ENCODE data around the gene CEP55.
A peak's percentile ranks its signal among the peaks of the same experiment; 100 is the strongest.

The CEP55 gene

DNA sequence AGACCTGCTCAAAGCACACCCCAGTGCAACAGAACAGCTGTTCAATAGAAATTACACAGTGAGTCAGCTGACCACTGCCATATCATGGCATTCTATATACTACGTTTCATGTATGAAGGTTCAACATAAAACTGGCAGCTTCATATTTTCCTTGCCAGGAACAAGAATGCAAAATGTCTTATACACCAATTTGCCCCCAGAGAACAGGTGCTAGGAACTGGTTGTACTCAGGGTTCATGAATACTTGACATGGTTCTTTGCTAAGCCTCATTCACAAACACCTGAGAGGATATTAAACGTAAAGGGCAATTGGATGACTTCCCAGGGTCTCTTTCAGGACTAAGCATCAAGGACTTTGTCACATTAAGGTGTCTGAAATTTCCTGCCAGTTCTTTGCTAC, 21.2 kb upstream of the CEP55 start:
- Histone ChIP-seq H3K4me3 (replicated peaks; ENCODE audit: insufficient read depth, low read length) (no peak overlapping the region), H3K27ac (replicated peaks) (no peak overlapping the region), H3K27me3 (ENCODE audit: insufficient read depth, poor library complexity, severe bottlenecking) (no peaks in the 10 kb centered on the region)
- DNase-seq (ENCODE audit: low read depth in 1 of 2, low spot score in 1 of 2): no peak
- TF ChIP-seq, protein P1, sequence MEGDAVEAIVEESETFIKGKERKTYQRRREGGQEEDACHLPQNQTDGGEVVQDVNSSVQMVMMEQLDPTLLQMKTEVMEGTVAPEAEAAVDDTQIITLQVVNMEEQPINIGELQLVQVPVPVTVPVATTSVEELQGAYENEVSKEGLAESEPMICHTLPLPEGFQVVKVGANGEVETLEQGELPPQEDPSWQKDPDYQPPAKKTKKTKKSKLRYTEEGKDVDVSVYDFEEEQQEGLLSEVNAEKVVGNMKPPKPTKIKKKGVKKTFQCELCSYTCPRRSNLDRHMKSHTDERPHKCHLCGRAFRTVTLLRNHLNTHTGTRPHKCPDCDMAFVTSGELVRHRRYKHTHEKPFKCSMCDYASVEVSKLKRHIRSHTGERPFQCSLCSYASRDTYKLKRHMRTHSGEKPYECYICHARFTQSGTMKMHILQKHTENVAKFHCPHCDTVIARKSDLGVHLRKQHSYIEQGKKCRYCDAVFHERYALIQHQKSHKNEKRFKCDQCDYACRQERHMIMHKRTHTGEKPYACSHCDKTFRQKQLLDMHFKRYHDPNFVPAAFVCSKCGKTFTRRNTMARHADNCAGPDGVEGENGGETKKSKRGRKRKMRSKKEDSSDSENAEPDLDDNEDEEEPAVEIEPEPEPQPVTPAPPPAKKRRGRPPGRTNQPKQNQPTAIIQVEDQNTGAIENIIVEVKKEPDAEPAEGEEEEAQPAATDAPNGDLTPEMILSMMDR (IDR thresholded peaks at IDR 0.05; ENCODE audit: insufficient read depth, low read length): no peak

DNA sequence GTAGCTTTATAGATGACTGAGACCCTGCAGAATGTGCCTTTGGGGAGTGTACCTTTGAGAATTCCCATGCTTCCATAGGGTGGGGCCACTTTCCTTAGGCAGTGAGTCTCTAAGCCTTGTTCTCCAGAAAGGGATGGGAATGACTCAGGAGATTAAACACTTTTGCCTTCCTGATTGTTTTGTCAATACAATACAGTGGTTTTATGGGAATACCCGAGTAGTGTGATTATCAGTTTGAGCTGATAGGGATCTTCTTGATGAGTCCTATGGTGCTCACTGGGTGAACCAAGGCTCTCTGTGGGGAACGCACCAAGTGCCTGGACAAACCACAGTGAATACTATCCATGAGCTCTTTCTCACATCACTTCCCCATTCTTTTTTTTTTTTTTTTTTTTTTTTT, 20.5 kb upstream of the CEP55 start:
- TF ChIP-seq, protein P2, sequence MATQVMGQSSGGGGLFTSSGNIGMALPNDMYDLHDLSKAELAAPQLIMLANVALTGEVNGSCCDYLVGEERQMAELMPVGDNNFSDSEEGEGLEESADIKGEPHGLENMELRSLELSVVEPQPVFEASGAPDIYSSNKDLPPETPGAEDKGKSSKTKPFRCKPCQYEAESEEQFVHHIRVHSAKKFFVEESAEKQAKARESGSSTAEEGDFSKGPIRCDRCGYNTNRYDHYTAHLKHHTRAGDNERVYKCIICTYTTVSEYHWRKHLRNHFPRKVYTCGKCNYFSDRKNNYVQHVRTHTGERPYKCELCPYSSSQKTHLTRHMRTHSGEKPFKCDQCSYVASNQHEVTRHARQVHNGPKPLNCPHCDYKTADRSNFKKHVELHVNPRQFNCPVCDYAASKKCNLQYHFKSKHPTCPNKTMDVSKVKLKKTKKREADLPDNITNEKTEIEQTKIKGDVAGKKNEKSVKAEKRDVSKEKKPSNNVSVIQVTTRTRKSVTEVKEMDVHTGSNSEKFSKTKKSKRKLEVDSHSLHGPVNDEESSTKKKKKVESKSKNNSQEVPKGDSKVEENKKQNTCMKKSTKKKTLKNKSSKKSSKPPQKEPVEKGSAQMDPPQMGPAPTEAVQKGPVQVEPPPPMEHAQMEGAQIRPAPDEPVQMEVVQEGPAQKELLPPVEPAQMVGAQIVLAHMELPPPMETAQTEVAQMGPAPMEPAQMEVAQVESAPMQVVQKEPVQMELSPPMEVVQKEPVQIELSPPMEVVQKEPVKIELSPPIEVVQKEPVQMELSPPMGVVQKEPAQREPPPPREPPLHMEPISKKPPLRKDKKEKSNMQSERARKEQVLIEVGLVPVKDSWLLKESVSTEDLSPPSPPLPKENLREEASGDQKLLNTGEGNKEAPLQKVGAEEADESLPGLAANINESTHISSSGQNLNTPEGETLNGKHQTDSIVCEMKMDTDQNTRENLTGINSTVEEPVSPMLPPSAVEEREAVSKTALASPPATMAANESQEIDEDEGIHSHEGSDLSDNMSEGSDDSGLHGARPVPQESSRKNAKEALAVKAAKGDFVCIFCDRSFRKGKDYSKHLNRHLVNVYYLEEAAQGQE (IDR thresholded peaks at IDR 0.05; ENCODE audit: insufficient replicate concordance, low read depth): no peak
- TF ChIP-seq SPI1 (IDR thresholded peaks at IDR 0.05; ENCODE audit: borderline replicate concordance, low read depth): peak; percentile 71

DNA sequence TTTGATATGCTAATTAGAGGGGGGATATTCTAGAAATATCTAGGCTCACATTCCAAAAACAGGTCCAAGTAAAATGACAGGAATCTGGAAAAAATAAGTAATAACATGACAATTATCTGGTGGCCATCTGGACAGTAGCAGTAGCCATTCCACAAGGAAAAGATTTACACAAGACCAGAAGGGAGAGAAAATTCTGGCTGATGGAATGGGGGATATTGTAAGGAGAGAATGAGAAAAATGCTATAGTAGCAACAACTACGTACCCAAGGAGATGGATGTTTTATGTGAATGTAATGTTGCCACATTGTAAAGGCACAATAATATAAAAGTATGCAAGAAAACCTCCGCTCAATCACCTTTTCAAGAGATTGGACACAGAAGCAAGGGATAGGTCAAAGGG, 19.7 kb upstream of the CEP55 start:
- DNase-seq (ENCODE audit: low read depth in 1 of 2, low spot score in 1 of 2): no peak
- Histone ChIP-seq H3K27ac (replicated peaks) (no peak overlapping the region), H3K27me3 (ENCODE audit: insufficient read depth, poor library complexity, severe bottlenecking) (peaks cover 4% of the 10 kb centered on the region), H3K4me3 (replicated peaks; ENCODE audit: insufficient read depth, low read length) (no peak overlapping the region)
- no peak for TF ChIP-seq POLR2AphosphoS5 (IDR thresholded peaks at IDR 0.05; ENCODE audit: low read depth)
- TF ChIP-seq, protein P2 (IDR thresholded peaks at IDR 0.05; ENCODE audit: insufficient replicate concordance, low read depth): no peak
- TF ChIP-seq SPI1 (IDR thresholded peaks at IDR 0.05; ENCODE audit: borderline replicate concordance, low read depth): no peak
- TF ChIP-seq GABPA (IDR thresholded peaks at IDR 0.05; ENCODE audit: low read depth): no peak
- TF ChIP-seq, protein P1 (IDR thresholded peaks at IDR 0.05; ENCODE audit: insufficient read depth, low read length): no peak

More for the DNA sequence above, 20.5 kb upstream of the CEP55 start:
- no peak overlapping the region for H3K4me3 ChIP-seq (replicated peaks; ENCODE audit: insufficient read depth, low read length)
- no peak overlapping the region for H3K27ac ChIP-seq (replicated peaks)
- no peaks in the 10 kb centered on the region for H3K27me3 ChIP-seq (ENCODE audit: insufficient read depth, poor library complexity, severe bottlenecking)
- DNase-seq (ENCODE audit: low read depth in 1 of 2, low spot score in 1 of 2): peak in 1 of 2 experiments; percentile 43

DNA sequence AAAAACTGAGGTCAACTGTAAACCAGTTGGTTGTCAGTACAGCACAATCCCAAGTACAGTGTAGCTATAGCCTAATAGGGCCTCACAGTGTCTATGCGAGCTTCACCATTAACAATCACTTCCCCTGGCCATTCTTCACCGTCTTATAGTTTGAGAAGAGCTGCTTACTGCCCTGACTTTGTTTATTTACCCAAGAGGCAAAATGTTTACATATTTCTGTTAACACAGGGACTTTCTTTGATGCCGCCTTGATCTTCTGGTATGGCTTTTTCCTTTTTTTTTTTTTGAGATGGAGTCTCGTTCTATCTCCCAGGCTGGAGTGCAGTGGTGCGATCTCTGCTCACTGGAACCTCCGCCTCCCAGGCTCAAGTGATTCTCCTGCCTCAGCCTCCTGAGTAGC, 17.5 kb upstream of the CEP55 start:
- Histone ChIP-seq H3K4me3 (replicated peaks; ENCODE audit: insufficient read depth, low read length) (no peak overlapping the region), H3K27ac (replicated peaks) (no peak overlapping the region), H3K27me3 (ENCODE audit: insufficient read depth, poor library complexity, severe bottlenecking) (peaks cover 6% of the 10 kb centered on the region)
- TF ChIP-seq, protein P2 (IDR thresholded peaks at IDR 0.05; ENCODE audit: insufficient replicate concordance, low read depth): no peak
- TF ChIP-seq, protein P1 (IDR thresholded peaks at IDR 0.05; ENCODE audit: insufficient read depth, low read length): no peak
- TF ChIP-seq POLR2AphosphoS5 (IDR thresholded peaks at IDR 0.05; ENCODE audit: low read depth) (no peak), GABPA (IDR thresholded peaks at IDR 0.05; ENCODE audit: low read depth) (no peak), SPI1 (IDR thresholded peaks at IDR 0.05; ENCODE audit: borderline replicate concordance, low read depth) (no peak)
- DNase-seq (ENCODE audit: low read depth in 1 of 2, low spot score in 1 of 2): no peak

Data from HL-60 (cell line).